Fibroblast of upper back skin (primary cell): ENCODE data around the gene FBXL7.

Experiments used
- DNase-seq: peaks from one replicate; pipeline ENCODE4 v3.0.0-alpha.2; 2013

FBXL7 gene

DNA sequence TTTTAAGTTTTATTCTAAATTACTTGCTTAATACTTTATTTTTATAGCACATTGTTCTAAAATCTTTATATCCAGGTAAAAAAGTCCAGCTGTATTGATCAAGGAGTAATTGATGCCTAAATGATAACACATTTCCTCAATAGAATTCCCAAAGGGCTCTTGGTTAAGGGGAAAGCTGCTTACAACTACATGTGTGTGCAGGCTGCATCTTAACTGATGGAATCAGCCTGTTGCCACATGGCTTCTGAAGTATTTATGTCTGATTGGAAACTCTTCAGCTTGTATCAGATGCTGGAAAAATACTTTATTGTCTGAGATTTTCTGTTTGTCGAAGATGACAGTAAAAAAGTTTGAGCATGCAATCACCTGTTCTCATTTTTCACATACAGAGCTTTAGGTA lies 182.6 kb downstream of the FBXL7 start:
- DNase-seq, result peak; percentile 28

DNA sequence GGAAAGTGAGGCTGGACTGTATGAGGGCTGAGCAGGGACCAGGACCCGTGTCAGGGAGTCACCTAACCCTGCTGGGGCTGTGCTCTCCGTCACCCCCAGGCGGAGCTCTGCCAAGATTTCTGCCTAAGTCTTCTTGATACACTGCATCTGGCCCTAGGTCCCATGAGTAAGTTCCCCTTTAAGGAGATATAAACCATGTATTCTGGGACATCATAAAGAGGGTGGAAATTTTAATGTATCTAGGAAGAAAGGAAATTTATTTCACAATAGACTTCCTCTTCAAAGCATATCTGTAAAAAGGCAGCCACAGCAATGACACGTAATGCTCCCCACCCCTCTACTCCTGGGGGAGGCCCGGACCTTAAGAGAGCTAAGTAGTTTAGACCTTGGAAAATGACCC lies 183.4 kb downstream of the FBXL7 start:
- DNase-seq, result no peak

DNA sequence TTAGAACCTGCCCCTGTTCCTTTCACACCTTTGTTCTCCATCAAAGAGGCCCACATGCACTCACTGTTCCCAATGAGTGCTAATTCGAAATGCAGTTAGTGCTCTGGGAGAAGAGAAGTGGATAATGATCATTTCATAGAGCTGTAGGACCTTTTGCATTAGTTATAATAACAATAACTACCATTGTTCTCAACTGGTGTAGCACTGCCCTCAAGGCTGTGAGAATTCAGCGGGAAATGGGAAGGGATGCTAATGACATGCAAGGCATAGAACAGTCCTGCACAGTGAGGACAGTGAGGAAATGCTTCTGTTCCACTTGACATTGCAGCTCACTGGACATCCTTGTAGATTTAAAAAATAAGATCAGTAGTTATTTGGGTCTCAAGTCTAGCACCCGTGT lies 187.4 kb downstream of the FBXL7 start:
- no peak for DNase-seq

DNA sequence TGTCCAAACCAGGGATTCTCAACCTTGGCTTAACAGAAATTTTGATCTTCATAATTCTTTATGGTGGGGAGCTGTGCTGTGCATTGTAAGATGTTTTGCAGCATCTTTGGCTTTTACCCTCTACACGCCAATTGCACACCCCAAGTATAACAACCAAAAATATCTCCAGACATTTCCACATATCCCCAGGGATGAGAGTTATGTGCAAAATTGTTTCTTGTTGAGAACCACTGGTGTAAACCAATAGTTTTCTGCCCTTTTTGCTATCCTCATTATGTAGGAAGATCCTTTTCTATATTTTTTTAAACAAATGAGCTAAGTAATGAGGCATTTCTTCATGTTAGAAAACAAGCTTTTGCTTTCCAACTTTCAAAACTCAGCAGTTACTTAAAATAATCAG lies 189.9 kb downstream of the FBXL7 start:
- no peak for DNase-seq

DNA sequence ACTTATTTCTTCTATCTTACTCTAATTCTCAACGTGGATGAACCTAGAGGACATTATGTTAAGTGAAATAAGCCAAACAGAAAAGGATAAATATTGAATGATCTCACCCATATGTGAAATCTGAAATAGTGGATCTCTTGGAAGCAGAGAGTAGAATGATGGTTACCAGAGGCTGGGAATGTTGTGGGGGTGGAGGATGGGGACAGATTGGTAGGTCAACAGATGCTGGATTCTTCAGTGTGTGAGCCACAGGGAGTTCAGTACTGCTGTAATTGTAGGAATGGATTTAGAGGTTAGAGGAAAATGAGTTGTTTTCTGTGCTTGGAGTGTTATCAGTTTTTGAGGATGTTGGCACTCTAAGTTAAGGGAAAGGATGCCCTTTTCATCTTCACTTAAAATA lies 190.6 kb downstream of the FBXL7 start:
- DNase-seq, result peak; percentile 81

DNA sequence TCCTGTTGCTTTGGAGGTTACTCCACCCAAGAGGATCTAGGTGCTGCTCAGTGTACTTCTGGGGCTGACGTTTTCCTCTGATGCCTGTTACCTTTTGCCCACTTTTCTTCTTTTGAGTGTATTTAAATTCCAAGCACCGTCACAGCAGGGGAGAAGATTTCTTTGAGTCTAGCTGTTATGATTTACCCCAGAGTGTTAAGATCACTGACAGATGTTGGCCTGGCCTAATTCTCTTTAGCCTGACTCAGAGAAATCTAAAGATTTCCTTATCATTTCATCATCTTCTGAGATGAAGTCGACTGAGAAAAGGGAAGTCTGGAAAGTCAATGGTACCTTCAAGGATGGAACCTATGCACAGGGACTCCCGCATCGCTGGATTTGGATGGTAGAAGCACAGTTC lies 191.5 kb downstream of the FBXL7 start:
- peak; percentile 96 for DNase-seq

DNA sequence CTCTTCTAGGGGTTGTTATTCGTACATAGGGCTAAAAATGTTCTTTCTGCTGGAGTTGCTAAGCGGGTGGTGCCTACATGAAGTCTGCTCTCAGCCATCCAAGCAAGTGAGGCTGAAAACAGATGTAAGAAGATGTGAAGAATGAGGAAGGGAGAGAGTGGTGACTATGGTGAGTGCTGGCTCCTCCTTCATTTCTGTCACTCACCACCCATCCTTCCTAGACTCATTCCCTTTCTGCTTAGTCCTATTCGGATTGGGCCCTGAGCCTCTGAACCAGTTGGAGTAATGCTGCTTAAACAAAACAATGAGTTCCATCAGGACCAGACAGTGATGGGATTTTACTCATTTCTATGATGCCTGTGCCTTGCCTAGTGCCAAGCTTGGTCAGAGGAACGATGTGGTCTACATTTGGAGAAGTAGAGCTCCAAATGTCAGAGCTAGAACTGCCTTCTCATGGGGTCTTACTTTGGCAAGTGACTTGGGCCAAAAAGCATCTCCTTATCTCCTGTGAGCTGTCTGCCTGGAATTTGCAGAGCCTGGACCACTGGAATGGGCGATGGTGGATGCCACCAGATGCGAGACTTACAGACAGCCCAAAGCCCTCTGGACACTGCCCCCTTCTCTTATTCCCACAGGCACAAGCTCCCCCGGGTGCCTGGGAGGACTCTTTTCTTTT lies 192.9 kb downstream of the FBXL7 start:
- DNase-seq, result peak; percentile 57

DNA sequence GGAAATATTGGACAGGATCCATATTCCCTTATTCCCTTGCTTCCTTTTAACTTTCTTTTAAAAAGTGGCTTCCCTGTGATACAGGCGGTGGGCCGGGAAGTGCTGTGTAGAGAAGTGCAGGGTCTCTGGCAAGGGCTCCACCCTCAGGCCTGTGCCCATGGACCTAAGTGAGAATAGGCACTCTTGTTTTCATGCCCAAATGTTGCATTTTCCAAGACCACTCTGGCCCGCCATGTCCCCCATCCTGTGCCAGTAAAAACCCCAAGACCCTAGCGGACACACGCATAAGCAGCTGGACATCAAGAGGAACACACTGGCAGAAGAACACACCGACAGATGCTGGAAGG lies 193.4 kb downstream of the FBXL7 start:
- DNase-seq, result no peak

DNA sequence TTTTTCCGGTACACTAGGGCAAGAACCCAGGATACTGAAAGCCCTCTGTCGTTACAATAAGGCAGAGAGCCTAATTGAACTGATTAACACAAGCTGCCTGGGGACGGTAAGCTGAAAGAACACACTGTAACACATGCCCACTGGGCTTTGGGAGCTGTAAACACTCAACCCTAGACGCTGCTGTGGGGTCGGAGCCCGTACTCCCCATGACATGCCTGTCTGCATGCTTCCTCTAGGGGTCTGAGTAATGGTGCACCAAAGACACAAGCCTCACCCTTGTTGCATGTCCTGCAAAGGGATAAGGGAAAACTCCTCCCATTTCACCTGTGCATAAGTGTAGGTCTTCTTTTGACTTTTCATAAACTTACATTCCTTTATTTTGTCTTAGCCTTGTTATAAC lies 194.0 kb downstream of the FBXL7 start:
- no peak for DNase-seq

DNA sequence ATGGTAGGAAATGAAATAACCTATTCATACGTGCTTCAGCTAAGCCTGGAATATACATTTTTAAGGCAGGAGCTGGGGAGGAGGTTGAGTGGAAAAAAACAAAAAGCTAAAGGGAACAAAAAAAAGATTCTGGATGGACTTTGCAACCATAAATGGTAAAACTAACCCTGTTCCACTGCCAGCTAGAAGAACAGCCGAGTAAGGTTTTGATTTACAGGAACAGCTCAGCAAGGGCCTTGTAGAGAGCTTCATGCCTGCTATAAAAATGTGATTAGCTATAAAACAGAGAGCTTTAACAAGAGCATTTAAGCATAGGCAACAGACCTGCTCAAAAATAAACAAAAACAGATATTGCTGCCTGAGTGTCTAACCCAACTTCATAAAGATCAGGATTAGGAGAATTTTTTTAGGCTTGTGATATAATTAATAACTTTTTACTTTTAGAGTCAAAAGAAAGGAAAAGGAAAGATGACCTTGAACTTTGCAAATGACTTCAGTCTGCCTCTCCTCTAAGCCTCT lies 194.8 kb downstream of the FBXL7 start:
- peak; percentile 85 for DNase-seq

DNA sequence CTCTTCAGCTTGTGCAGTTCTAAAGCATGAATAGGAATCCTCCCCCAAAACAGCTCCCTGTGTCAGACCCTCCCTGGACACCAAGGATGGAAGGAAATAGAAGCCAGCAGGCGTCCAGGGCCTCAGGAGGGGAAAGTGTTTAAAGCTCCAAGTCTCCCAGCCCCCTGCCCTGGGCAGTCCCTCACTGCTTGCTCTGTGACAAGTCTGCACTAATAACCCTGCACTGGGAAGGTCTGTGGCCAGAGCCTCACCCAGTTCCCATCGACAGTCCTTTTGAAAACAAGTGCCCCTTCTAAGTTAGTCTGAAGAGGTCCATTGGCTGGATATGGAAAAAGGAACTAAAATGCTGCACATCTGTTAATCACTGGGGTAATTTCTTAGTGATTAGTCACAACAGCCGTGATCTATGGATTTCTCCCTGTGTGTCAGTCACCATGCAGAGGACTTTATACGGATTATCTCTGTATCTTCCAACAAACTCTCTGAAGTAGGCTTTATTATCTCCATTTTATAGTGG lies 195.3 kb downstream of the FBXL7 start:
- DNase-seq, result peak; percentile 86

DNA sequence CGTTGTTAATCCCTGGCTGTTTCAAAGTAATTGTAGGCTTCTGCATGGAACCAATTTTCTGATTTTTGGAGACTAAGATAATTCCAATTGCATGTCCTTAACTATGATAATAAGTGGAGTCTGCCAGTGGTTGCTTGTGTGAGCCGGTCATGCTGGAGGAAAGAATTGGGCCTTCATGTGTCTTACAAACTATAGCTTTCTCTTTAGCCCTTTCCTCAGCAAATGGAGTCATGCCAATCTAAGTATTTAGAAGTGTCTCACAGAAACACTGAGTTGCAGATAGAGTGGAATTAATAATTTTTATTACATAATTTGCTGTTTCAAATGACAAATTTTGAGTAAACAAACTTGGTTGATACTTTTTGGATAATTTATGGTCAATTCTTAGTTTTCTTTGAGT lies 200.4 kb downstream of the FBXL7 start:
- DNase-seq, result no peak

DNA sequence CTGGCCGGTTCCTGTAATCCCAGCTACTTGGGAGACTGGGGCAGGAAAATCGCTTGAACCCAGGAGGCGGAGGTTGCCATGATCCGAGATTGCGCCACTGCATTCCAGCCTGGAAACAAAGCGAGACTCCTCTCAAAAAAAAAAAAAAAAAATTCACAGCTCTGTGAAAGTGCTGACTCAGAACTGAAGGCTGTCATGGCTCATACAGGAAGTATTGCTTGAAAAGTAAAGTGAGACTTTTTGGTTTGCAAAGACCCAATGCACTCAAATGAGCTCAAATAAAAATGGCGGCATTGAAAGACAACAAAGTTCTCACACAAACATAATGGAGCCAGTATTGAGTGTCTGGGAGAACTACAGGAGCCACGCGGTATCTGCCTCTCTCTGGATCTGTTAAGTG lies 202.1 kb downstream of the FBXL7 start:
- peak; percentile 79 for DNase-seq

DNA sequence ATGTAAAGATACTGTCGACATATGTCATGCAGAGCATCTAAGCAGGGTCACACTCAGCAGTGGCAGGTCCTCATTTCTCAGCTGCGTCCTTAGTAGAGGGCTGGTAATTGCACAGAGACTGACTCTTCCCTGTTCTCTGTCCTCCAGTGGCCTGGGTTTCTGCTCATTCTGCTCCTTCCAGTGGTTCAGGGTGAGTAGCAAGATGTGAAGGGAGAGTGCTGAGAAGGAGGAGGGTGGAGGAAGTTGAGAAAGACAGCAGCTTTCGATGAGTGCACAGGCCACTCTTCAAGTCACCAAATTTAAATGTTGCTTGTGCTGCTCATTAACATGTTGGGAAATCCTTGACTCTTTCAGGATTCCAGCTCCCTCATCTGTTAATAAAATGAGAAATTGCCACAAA lies 203.9 kb downstream of the FBXL7 start:
- DNase-seq, result peak; percentile 49

DNA sequence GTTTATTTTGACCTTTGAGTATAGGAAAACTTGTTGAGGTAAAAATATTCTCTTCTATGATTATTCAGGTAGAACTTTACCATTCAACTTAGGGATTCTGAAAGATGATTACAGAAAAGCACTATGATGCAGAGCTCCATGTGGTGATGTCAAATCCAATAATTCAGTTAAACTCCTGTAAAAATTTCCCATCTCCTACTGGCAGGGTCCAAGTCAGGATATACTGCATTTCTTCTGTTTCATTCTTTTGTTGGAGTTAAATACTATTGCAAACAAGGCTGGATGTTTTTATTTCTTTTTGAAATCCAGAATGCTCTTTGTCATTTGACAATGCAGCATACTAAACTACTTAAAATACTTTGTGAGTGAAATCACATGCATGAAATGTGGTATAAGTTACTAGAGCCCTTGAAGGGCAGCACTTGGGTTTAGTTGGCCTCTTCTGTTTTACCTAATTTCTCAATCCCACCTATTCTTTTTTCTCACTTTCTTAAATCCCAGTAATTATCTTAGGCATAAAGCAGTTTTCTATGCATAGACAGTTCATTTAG lies 204.5 kb downstream of the FBXL7 start:
- DNase-seq, result peak; percentile 75

DNA sequence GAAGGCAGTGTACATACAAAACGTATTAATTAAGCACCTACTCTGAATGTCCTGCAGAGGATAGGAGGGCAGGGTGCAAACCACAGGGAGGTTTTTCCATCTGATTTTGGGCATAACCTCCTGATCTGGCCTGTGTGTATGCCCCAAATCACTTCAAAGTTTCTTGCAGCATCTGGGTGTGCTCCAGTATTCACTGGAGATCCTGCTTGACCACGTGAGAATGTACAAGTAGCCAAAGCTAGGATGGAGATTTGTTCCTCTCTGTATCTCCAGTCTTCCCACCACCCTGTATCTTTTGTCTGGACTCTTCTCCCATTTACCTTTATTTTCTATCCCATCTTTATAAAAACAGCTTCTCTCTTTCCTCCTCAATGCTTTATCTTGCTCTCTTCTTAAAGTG lies 207.7 kb downstream of the FBXL7 start:
- DNase-seq, result no peak

DNA sequence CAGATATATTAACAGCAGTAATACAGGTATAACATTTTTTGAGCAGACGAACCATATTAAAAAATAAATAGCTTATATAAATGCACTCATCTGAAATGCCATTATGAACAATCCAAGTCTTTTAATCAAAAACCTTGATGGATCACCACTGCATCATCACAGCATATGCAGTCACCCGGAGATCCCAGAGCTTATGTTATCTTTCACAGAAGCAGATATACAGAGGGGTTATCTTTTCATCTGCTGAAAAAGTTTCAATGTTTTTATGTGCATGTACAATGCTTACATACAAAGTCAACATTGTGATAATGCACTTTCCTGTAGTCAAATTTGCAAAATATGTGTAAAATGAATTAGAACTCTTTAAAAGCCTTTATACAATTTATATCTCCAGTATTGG lies 211.9 kb downstream of the FBXL7 start:
- no peak for DNase-seq

DNA sequence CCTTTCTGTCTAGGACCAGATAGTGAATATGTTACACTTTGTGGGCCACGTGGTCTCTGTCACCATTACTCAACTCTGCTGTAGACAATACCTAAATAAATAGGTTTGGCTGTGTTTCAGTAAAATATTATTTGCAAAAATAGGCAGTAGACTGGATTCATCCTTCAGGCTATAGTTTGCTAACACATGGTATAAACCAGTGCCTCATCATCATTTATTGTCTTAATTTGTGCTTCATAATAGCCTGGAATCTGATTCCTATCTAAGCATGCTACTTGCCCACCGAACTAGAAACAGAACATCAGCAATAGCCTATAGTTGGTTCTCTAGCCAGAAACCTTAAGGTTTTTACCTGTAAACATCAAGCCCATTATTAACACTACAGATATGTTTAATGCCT lies 215.6 kb downstream of the FBXL7 start:
- DNase-seq, result no peak

DNA sequence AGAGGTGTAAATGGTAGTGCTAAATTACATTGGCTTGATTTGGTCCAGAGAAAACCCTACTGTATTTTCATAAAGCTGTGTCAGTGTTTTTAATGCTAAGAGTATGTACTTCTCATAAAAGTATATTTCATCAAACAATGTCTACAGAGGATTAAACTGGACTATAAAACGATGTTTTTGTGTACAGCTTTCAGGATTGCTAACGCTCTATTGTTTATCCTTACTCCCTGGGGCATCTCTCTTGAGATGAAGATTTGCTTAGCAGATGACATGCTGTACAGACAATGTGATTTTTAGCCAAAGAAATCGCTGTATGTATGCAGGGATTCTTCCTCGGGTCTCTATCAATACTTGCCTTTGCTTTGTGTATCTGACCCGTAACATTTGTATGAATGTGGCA lies 216.0 kb downstream of the FBXL7 start:
- no peak for DNase-seq

DNA sequence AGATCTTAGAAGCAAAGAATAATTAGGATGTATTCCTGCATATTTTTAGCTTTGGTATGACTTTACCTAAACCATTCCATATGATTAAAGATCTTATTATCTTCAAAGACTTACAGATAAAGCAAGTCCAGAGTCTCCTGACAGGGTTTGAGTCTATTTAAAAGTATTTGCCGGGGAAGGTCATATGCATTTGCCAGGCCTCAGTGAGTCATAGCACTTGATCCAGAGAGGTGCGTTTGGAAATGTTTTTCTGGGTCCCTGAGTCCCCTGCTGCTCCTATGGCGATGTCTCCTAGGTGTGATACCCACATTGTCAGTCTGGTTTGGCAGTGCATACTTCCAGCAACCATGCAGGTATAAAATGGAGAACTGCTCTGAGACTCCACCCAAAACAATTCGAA lies 217.0 kb downstream of the FBXL7 start:
- DNase-seq, result peak; percentile 27

DNA sequence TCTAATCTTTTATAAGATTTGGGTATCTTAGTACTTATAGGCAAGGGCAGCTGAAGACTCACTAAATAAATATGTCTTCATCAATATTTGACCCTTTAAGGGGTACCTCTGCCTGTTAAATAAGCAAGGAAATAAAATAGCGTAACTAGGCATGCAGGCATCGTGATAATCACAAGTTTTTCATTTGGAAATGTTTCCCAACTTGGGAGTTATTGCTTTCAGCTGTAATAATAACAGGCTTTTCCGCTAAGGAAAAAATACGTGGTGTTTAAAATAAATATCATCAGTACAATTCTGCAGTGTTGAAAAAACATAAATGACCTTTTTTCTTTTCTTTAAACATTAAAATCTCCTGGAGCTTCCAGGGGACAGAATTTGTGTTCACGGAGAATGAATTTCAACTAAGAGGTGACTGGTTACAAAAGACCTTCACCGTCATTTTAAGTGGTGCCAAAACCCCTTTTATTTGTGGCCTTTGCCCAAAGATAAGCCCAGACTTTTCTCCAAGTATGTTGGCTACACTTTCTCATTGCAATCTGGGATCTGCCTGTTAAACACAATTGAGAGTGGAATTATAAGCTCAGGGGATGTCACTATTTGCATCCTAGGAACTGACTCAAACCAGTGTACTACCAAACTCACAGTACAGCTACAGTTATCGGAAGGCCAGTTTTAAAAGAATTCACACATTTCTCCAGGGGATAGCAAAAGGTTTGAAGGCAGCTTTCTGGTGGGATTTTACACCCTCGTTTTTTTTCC lies 218.6 kb downstream of the FBXL7 start:
- no peak for DNase-seq

DNA sequence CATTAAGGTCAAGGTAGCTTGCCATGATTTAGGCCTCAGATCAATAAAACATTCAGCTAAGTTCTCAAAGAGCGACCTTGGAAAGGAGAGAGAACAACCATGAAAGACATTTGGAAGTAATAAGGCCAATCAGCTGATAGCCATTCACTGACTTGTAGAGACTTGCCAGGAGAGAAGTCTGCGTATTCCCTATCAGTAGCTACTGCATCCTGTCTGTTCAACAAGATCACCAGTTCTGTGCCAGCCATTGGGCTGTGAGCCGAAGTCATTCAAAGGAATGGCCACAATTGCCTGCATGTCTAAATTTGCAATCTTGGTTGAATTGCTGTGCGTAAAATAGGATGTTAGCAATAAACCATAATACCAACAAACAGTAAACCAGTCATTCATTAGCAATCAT lies 219.8 kb downstream of the FBXL7 start:
- no peak for DNase-seq

DNA sequence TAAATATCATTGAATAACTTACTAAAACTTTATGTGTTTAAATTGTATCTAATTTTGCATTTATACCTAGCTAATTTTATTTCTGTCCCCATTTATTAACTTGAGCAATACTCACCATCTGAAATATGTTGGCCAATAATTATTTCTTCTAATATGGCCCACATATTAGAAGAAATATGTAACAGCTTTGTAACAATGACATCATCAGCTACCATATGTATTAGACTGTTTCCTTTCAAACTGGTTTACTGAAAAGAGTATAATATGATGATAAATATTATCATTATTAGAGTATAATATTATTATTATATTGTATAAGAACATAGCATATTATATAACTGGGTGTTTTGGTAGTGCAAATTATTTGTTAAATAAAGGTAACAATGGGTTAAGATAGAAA lies 220.5 kb downstream of the FBXL7 start:
- no peak for DNase-seq

DNA sequence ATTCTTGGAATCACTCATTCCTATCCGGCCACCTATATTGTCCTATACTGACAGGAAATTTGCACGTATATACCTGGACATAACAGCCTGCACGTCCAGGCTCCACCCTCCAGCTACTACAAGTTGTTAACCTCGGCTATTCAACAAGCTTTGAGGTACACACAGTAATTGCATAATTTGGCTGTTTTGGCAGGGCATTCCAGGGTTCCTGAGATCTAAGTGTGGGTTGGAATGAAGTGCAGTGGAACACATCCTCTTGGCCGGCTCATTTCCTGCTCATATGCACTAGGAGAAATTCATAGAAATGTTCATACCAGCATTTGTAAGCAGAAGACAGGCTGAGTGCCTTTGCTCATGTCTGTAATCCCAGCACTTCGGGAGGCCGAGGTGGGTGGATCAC lies 222.3 kb downstream of the FBXL7 start:
- no peak for DNase-seq
